GM23338 (cell line): Measurements from ENCODE around the gene CCDC150.
A peak's percentile ranks its signal among the peaks of the same experiment; 100 is the strongest.

ENCODE experiments used
- EZH2 ChIP-seq: fragments of 200-600 bp; sonication (generic); IDR thresholded peaks from one replicate; pipeline ENCODE4 v1.8.0; 2017; ENCODE audit warnings: antibody characterized with exemption, mild to moderate bottlenecking, low read depth; ENCODE audit not compliant: unreplicated experiment
- POLR2AphosphoS5 ChIP-seq: IDR thresholded peaks from 2 replicates; pipeline ENCODE4 v1.6.1; 2016; ENCODE audit warnings: antibody characterized with exemption, low read depth
- ZNF114 ChIP-seq: fragments of 250-450 bp; sonication (Bioruptor Pico); IDR thresholded peaks from 2 replicates; pipeline ENCODE4 v1.5.0; 2020; ENCODE audit warnings: mild to moderate bottlenecking, moderate library complexity
- TF ChIP-seq, protein P1 (sequence below), 2 experiments: fragments of 200-600 bp in 1 of 2; sonication (generic) in 1 of 2; conservative IDR thresholded peaks; 2 replicates each; pipeline versions ENCODE4 v1.5.1 to v1.6.1; 2016 to 2017; ENCODE audit warnings: antibody characterized with exemption in 2 of 2, low read depth in 2 of 2, mild to moderate bottlenecking in 2 of 2, moderate library complexity in 1 of 2

DNA sequence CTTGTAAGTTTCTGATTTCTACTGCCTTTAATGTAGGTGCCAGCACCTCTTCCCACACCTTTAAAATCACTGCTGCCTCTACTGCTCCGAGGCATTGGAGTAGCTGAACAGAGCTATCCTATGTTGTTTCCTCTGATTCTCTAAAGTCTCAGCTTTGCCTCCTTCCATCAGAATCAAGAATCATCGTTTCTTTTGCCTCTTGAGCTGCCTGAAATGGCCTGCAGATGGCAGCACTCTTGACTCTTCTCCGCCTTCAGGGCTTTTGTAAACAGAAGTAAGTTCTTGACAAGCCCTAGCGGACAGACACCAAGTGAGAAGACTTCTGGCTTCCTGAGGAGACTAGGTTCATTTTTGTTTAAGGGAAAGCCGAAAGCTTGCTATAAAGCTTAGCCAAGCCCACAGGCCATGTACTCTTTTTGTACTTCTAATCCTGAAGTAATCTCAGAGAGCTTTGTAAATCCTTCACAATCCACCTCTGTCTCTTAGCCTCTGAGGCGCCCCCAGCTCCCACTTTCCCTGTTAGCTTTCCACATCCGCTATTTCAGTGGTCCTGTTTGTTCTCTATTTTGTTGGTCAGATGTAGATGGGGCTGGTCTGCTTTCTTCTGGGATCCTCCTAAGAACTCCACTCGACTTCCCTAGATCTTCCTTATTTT, 111.6 kb downstream of the CCDC150 start:
- TF ChIP-seq POLR2AphosphoS5 (no peak), EZH2 (no peak), ZNF114 (CRISPR knock-in tag) (no peak)
- TF ChIP-seq, protein P1, sequence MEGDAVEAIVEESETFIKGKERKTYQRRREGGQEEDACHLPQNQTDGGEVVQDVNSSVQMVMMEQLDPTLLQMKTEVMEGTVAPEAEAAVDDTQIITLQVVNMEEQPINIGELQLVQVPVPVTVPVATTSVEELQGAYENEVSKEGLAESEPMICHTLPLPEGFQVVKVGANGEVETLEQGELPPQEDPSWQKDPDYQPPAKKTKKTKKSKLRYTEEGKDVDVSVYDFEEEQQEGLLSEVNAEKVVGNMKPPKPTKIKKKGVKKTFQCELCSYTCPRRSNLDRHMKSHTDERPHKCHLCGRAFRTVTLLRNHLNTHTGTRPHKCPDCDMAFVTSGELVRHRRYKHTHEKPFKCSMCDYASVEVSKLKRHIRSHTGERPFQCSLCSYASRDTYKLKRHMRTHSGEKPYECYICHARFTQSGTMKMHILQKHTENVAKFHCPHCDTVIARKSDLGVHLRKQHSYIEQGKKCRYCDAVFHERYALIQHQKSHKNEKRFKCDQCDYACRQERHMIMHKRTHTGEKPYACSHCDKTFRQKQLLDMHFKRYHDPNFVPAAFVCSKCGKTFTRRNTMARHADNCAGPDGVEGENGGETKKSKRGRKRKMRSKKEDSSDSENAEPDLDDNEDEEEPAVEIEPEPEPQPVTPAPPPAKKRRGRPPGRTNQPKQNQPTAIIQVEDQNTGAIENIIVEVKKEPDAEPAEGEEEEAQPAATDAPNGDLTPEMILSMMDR (conservative IDR thresholded peaks at IDR 0.05; ENCODE audit: low read depth in 2 of 2) = peak; percentile 88 to 97
